Islet of Langerhans (tissue), 1 donor: ENCODE measurements around the gene TVP23A.

Experiments used
- FAIRE-seq: peaks from one replicate; lab custom pipeline; 2011; peaks lifted over from hg19 to GRCh38; lab: Jason Lieb, UNC

Gene TVP23A

DNA sequence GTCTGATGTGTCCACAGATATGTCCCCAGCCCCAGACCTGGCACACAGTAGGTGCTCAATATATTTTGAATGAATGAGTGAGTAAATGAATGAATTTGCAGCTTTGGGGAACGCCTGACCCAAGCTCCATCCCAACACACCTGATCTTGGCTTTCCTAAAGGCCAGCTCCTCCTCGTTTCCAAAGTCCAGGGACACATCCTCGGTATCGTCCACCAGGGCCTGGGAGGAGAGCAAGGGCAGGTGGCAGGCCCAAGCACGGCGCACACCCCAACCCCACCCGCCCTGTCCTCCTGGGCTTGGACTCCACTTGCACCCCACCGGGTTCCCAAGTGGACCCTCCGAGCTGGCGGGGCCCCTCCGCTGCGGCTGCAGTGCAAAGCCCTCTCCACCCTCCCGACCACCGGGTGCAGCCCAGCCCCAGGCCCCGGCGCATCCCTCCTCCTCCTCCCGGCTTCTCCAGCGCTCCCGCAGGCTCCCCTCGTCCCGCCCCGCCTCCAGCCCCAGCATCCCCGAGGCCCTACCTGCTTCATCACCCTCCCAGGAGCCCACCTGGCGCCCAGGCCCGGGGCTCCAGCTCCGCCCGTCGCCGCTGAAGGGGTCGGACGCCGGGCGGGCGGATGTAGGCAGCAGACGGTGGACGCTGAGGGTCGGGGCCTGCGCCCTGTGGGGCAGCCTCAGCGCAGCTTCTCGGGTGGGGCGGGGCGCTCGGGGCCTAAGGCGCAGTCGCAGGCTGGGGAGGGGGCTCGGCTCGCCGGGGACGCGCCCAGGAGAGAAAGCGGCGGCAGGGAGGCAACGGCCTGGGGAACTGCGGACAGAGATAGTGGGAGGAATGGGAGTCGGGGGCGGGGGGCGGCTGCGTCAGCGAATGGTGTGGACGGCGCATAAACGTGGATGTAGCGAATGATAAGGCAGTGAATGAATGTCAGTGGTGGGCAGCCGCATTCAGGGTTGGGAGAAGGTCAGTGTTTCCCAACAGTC lies at the start of gene TVP23A:
Gene TVP23A (minus strand): TSS at position 832 of the 979 bp plus-strand sequence. CDS start 301 bp downstream, at position 531.
- no peak for FAIRE-seq

GRCh38 chr16:10868104-10868595 lies 49.6 kb upstream of the TVP23A start:
- FAIRE-seq = no peak

DNA sequence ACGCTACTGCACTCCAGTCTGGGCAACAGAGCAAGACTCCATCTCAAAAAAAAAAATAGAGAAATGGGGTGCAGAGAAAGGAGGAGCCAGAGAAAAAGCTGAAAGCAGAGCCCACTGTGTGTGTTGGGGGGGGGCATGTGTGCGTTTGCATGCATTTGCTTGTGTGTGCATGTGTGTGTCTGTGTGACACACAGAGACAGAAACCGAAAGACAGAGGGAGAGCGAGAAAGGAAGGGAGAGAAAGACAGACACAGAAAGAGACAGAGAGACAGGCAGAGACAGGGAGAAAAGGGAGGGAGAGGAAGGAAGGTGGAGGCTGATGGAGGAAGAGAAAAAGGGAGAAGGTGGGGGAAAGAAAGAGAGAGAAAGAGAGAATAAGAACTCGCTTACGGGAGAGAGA lies 48.6 kb upstream of the TVP23A start:
- FAIRE-seq = no peak

- no peak for FAIRE-seq
Measured at GRCh38 chr16:10865991-10866966, 47.7 kb upstream of the TVP23A start.

DNA sequence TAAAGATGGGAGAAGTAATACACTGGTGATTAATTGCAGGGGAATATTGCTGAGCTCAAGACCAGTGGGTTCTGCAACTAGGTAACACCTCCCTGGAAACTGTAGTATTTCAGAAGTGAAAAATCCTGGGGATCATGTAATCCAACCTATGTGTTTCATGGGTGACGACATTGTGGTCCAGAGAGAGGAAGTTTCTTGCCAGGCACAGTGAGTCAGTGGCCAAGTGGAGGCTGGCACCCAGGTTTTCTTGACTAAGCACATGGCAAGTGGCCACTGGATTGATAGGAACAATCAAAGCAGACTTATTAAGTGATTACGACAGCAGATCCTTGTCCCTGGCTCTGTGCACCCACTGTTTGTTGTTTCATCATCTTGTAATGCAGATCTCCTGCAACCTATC lies 43.8 kb upstream of the TVP23A start:
- no peak for FAIRE-seq

- FAIRE-seq = no peak
Measured at GRCh38 chr16:10859658-10860057, 41.1 kb upstream of the TVP23A start.

GRCh38 chr16:10859020-10859419 lies 40.4 kb upstream of the TVP23A start:
- no peak for FAIRE-seq

DNA sequence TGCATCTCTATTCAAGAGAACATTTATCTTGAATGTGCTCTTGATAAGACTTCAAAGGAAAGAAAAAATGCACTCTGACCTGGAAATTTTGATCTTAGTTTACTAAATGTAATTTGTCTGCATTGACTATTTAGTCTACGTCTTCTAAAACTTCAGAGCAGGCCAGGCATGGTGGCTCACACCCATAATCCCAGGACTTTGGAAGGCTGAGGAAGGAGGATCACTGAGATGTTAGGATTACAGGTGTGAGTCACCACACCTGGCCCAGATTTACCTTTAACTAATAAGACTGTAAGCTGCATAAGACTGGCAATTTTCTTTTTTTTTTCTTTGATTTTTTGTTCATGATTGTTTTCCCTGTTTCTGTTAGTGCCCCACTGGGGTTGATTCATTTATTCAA lies 39.6 kb upstream of the TVP23A start:
- FAIRE-seq = no peak

DNA sequence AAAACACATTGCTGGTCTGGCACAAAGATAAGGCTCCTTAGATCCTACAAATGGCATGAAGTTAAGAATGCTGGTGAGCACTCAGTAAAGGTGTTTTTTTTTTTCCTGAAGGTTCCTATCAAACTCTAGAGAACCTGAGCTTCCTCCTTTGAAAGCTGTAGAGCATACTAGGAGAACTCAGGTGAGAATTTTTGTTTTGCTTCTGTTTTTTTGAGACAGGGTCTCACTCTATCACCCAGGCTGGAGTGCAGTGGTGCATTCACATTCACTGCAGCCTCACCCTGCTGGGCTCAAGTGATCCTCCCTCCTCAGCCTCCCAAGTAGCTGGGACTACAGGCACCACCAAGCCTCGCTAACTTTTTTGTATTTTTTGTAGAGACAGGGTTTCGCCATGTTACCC lies 37.4 kb upstream of the TVP23A start:
- FAIRE-seq = no peak

GRCh38 chr16:10852948-10853347 lies 34.4 kb upstream of the TVP23A start:
- no peak for FAIRE-seq

- no peak for FAIRE-seq
Measured at GRCh38 chr16:10852286-10852685, 33.7 kb upstream of the TVP23A start.

DNA sequence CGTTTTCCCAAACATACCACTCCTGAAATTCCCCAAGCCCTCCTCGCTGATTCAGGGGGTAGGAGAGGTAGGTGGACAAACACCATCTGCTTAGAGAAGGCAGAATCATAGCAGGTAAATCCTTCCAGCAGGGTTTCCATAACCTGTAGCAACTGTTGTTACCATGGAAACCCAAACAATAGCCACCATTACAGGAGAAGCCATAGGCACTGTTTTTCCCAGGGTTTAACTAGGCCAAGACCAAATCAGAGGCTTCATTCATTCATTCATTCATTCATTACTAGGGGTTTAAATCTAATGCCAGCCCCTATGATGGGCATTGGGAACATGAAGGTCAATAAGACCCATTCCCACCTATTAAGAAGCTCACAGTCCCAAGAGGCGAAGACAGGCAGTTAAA lies 32.9 kb upstream of the TVP23A start:
- no peak for FAIRE-seq

- no peak for FAIRE-seq
Measured at GRCh38 chr16:10850478-10850850, 31.9 kb upstream of the TVP23A start.

GRCh38 chr16:10849736-10850477 lies 31.3 kb upstream of the TVP23A start:
- no peak for FAIRE-seq

GRCh38 chr16:10847176-10847575 lies 28.6 kb upstream of the TVP23A start:
- FAIRE-seq = no peak

GRCh38 chr16:10846213-10846998 lies 27.8 kb upstream of the TVP23A start:
- FAIRE-seq = no peak

DNA sequence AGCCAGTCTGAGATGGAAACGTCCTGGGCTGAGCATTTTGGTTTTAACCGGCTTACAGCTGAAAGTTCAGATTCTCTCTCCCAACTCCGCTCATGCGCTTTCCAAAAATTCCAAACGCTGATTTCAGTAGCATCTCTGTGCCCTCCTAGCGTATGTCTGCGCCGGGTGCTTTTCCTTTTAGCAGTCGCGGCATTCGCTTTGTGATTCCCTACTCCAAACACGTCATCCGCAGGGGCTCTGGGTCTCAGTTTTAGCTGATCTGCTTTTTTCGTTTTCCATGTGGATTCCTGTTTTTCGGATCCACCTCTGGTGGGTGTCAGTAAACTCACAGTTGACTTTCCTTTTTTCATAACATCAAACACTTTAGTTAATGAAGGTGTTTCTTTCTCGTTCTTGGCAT lies 22.1 kb upstream of the TVP23A start:
- no peak for FAIRE-seq

- no peak for FAIRE-seq
Measured at GRCh38 chr16:10839279-10839666, 20.7 kb upstream of the TVP23A start.

DNA sequence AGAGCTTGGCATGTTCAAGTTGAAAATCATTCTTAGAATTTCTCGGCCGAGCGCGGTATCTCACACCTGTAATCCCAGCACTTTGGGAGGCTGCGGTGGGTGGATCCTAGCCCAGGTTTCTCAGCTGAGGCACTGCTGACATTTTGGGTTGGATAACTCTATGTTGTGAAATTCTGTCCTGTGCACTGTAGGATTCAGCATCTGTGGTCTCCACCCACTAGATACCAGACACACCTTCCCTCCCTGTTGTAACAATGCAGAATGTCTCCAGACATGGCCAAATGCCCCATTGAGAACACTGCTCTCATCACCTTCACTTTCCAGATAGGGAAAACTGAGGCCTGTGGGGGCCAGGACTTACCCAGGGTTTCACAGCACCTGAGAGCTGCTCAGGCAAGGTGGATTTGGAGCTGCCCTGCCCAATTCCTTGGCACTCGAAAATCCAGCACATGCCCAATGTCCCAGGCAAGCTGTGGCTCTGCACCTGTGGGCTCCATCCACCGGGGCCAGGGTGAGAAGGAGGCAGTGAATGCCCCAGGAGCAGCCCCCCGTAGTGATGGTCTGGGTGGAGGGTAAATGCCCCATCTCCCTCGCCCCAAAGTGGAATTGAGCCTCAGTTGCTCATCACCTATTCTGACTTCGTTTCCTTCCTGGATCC lies 20.2 kb upstream of the TVP23A start:
- FAIRE-seq = no peak

DNA sequence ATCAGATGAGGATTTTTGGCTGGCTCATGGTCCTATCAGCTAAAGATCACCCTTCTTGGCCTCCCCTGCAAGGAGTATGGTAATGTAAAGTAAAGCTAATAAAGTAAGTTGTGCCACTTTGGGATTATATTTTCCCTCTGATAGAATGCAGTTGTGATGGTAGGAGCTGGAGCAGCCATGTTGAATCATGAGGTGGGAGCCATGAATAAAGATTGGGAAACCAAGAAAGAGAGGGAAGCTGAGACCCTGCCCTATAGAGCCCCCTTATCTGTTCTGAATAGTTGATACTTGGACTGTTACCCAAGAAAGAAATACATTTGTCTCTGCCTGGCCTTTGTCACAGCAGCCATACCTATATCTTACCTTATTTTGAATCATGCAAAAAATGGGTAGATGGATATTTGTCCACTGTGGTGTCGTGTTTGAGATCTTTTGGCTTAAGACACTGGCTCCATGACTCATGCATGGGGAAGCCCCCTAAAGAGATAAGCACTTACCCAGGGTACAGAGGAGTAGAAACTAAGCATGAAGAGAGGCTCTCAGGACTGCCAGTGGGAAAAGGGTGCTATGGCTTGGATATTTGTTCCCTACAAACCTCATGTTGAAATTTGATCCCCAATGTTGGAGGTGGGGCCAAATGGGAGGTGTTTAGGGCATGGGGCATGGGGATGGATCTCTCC lies 17.7 kb upstream of the TVP23A start:
- FAIRE-seq = no peak
